ENCODE measurements around the gene ELAVL2. TPM values are rescaled to one million over a fixed set of nuclear protein-coding genes. Genes with fewer than 3 reads are reported as not detected.

ELAVL2 gene
- total RNA-seq, 1 donor from 2014 or later = 0.52 TPM

- TF ChIP-seq CTCF (conservative IDR thresholded peaks at IDR 0.05; ENCODE audit: low read depth, low read length) = no peak
- H3K4me3 ChIP-seq (ENCODE audit: low read depth, low read length) = no peak overlapping the region
- no peak for DNase-seq (ENCODE audit: low read depth)
Measured at GRCh38 chr9:23665051-23665450, 161.0 kb downstream of the ELAVL2 start.

- no peak for TF ChIP-seq CTCF (conservative IDR thresholded peaks at IDR 0.05; ENCODE audit: low read depth, low read length)
- no peak overlapping the region for H3K4me3 ChIP-seq (ENCODE audit: low read depth, low read length)
- DNase-seq (ENCODE audit: low read depth) = no peak
Measured at GRCh38 chr9:23663946-23664345, 162.1 kb downstream of the ELAVL2 start.

- TF ChIP-seq CTCF (conservative IDR thresholded peaks at IDR 0.05; ENCODE audit: low read depth, low read length) = no peak
- H3K4me3 ChIP-seq (ENCODE audit: low read depth, low read length) = no peak overlapping the region
- no peak for DNase-seq (ENCODE audit: low read depth)
Measured at GRCh38 chr9:23663536-23663935, 162.5 kb downstream of the ELAVL2 start.

GRCh38 chr9:23663125-23663524 is 162.9 kb downstream of the ELAVL2 start:
- TF ChIP-seq CTCF (conservative IDR thresholded peaks at IDR 0.05; ENCODE audit: low read depth, low read length) = no peak
- H3K4me3 ChIP-seq (ENCODE audit: low read depth, low read length) = no peak overlapping the region
- DNase-seq (ENCODE audit: low read depth) = no peak

GRCh38 chr9:23662320-23662719 is 163.7 kb downstream of the ELAVL2 start:
- no peak for DNase-seq (ENCODE audit: low read depth)
- H3K4me3 ChIP-seq (ENCODE audit: low read depth, low read length) = no peak overlapping the region
- TF ChIP-seq CTCF (conservative IDR thresholded peaks at IDR 0.05; ENCODE audit: low read depth, low read length) = no peak

- H3K4me3 ChIP-seq (ENCODE audit: low read depth, low read length) = no peak overlapping the region
- DNase-seq (ENCODE audit: low read depth) = no peak
- no peak for TF ChIP-seq CTCF (conservative IDR thresholded peaks at IDR 0.05; ENCODE audit: low read depth, low read length)
Measured at GRCh38 chr9:23659346-23660006, 166.6 kb downstream of the ELAVL2 start.

Measured in epithelial cell of proximal tubule (primary cell).